Activated CD4-positive, CD25-positive, alpha-beta regulatory T cell treated with anti-CD3 and anti-CD28 coated beads, Interleukin-2, amount 50 U/mL, for 16 hours (primary cell): Measurements from ENCODE around the gene ALG11.
"Not testable (repeated sequence)": the region's sequence is repeated elsewhere in the genome, so short reads cannot be mapped to it uniquely, and the experiment has no call there.

Source experiments
- DNase-seq: peaks from one replicate; pipeline ENCODE4 v3.0.0-alpha.2; 2020; ENCODE audit warnings: low read depth, low spot score

The ALG11 gene

GRCh38 chr13:52027832-52028231, 15.6 kb downstream of the ALG11 start:
- DNase-seq, result no peak

- no peak for DNase-seq
These were observed 17.4 kb downstream of the ALG11 start for GRCh38 chr13:52029569-52029968.

- not testable (repeated sequence) for DNase-seq
These were observed 18.2 kb downstream of the ALG11 start for GRCh38 chr13:52030401-52030800.

GRCh38 chr13:52033039-52033438, 20.8 kb downstream of the ALG11 start:
- DNase-seq, result no peak

- DNase-seq, result no peak
These were observed 22.5 kb downstream of the ALG11 start for GRCh38 chr13:52034616-52035226.

- DNase-seq, result no peak
These were observed 23.8 kb downstream of the ALG11 start for GRCh38 chr13:52036037-52036436.

- no peak for DNase-seq
These were observed 31.5 kb downstream of the ALG11 start for GRCh38 chr13:52043675-52044074.

- no peak for DNase-seq
These were observed 35.3 kb downstream of the ALG11 start for GRCh38 chr13:52047463-52047862.

- DNase-seq, result no peak
These were observed 36.3 kb downstream of the ALG11 start for GRCh38 chr13:52048516-52048915.

GRCh38 chr13:52051400-52051799, 39.2 kb downstream of the ALG11 start:
- no peak for DNase-seq

- no peak for DNase-seq
These were observed 41.3 kb downstream of the ALG11 start for GRCh38 chr13:52053460-52053859.

- not testable (repeated sequence) for DNase-seq
These were observed 48.9 kb downstream of the ALG11 start for GRCh38 chr13:52061064-52061463.

GRCh38 chr13:52061587-52061986, 49.4 kb downstream of the ALG11 start:
- no peak for DNase-seq

GRCh38 chr13:52067237-52067636, 55.0 kb downstream of the ALG11 start:
- no peak for DNase-seq

GRCh38 chr13:52070929-52071523, 58.8 kb downstream of the ALG11 start:
- no peak for DNase-seq
